GM19372 (cell line): ENCODE results near the gene RPS19BP1.
"Not testable (repeated sequence)": the region's sequence is repeated elsewhere in the genome, so short reads cannot be mapped to it uniquely, and the experiment has no call there.

Source experiments
- ATAC-seq: cut with Tn5 transposase; IDR thresholded peaks from one replicate; pipeline ENCODE4 v1.9.1; 2021; ENCODE audit warnings: mild to moderate bottlenecking, low read depth, moderate library complexity; ENCODE audit not compliant: unreplicated experiment

The RPS19BP1 gene

GRCh38 chr22:39529487-39529851 is 3.1 kb downstream of the RPS19BP1 start:
- no peak for ATAC-seq

GRCh38 chr22:39528681-39529486 is 3.7 kb downstream of the RPS19BP1 start:
- ATAC-seq = no peak

- no peak for ATAC-seq
Observed at GRCh38 chr22:39528080-39528661, 4.4 kb downstream of the RPS19BP1 start.

- ATAC-seq = no peak
Observed at GRCh38 chr22:39527481-39527961, 5.0 kb downstream of the RPS19BP1 start.

- no peak for ATAC-seq
Observed at GRCh38 chr22:39526736-39527171, 5.8 kb downstream of the RPS19BP1 start.

GRCh38 chr22:39525658-39525975 is 6.9 kb downstream of the RPS19BP1 start:
- ATAC-seq = no peak

GRCh38 chr22:39524753-39525657 is 7.5 kb downstream of the RPS19BP1 start:
- no peak for ATAC-seq

GRCh38 chr22:39524089-39524752 is 8.3 kb downstream of the RPS19BP1 start:
- ATAC-seq = no peak

- no peak for ATAC-seq
Observed at GRCh38 chr22:39522567-39523300, 9.8 kb downstream of the RPS19BP1 start.

GRCh38 chr22:39522091-39522490 is 10.5 kb downstream of the RPS19BP1 start:
- not testable (repeated sequence) for ATAC-seq

GRCh38 chr22:39521106-39521885 is 11.3 kb downstream of the RPS19BP1 start:
- ATAC-seq = not testable (repeated sequence)

- ATAC-seq = peak; percentile 52
Observed at GRCh38 chr22:39520226-39521105, 12.1 kb downstream of the RPS19BP1 start, which contains the start of gene ATF4. ATF4 (plus strand) TSS chr22:39520562; CDS start chr22:39521446, 884 bp downstream.

GRCh38 chr22:39519681-39520225 is 12.8 kb downstream of the RPS19BP1 start:
- peak; percentile 59 for ATAC-seq

- ATAC-seq = no peak
Observed at GRCh38 chr22:39518996-39519680, 13.4 kb downstream of the RPS19BP1 start.

GRCh38 chr22:39518144-39518786 is 14.3 kb downstream of the RPS19BP1 start:
- ATAC-seq = no peak

- no peak for ATAC-seq
Observed at GRCh38 chr22:39517470-39517869, 15.1 kb downstream of the RPS19BP1 start.
